ENCODE results near the gene APBA2.

APBA2 gene

GRCh38 chr15:28873585-28874190 is 12.1 kb upstream of the APBA2 start:
- Histone ChIP-seq H4K20me1 (ENCODE audit: insufficient read depth, low read length) (no peaks in the 10 kb centered on the region), H3F3A (ENCODE audit: insufficient read depth, low read length) (no peaks in the 10 kb centered on the region), H2AFZ (ENCODE audit: low read length) (no peak overlapping the region), H3K4me3 (ENCODE audit: low read depth, low read length, poor library complexity, severe bottlenecking) (no peak overlapping the region), H3K36me3 (ENCODE audit: insufficient read depth, low read length) (no peaks in the 10 kb centered on the region), H3K4me2 (ENCODE audit: low read length) (no peak overlapping the region), H3K9ac (ENCODE audit: low read length) (no peak overlapping the region), H3K79me2 (ENCODE audit: insufficient read depth, low read length) (no peaks in the 10 kb centered on the region), H3K27me3 (ENCODE audit: insufficient read depth, low read length) (no peaks in the 10 kb centered on the region), H3K4me1 (ENCODE audit: insufficient read depth, low read length, severe bottlenecking) (no peaks in the 10 kb centered on the region), H3K9me3 (ENCODE audit: low read length) (no peaks in the 10 kb centered on the region), H3K9me2 (ENCODE audit: low read depth, low read length) (no peaks in the 10 kb centered on the region), H3K27ac (ENCODE audit: low read depth, low read length, poor library complexity, severe bottlenecking) (no peak overlapping the region)
- TF ChIP-seq CTCF (IDR thresholded peaks at IDR 0.05; ENCODE audit: low read length) = no peak
- TF ChIP-seq EZH2 (IDR thresholded peaks at IDR 0.05; ENCODE audit: borderline replicate concordance, low read length) = no peak

GRCh38 chr15:28875461-28876000 is 10.2 kb upstream of the APBA2 start:
- Histone ChIP-seq H3K36me3 (ENCODE audit: insufficient read depth, low read length) (no peaks in the 10 kb centered on the region), H4K20me1 (ENCODE audit: insufficient read depth, low read length) (no peaks in the 10 kb centered on the region), H3K4me3 (ENCODE audit: low read depth, low read length, poor library complexity, severe bottlenecking) (no peak overlapping the region), H3K4me2 (ENCODE audit: low read length) (no peak overlapping the region), H3K9ac (ENCODE audit: low read length) (no peak overlapping the region), H3K27ac (ENCODE audit: low read depth, low read length, poor library complexity, severe bottlenecking) (no peak overlapping the region), H3K9me3 (ENCODE audit: low read length) (no peaks in the 10 kb centered on the region), H3K4me1 (ENCODE audit: insufficient read depth, low read length, severe bottlenecking) (no peaks in the 10 kb centered on the region), H3F3A (ENCODE audit: insufficient read depth, low read length) (no peaks in the 10 kb centered on the region), H2AFZ (ENCODE audit: low read length) (no peak overlapping the region), H3K27me3 (ENCODE audit: insufficient read depth, low read length) (no peaks in the 10 kb centered on the region), H3K79me2 (ENCODE audit: insufficient read depth, low read length) (no peaks in the 10 kb centered on the region), H3K9me2 (ENCODE audit: low read depth, low read length) (no peaks in the 10 kb centered on the region)
- TF ChIP-seq CTCF (IDR thresholded peaks at IDR 0.05; ENCODE audit: low read length) (no peak), EZH2 (IDR thresholded peaks at IDR 0.05; ENCODE audit: borderline replicate concordance, low read length) (no peak)

- H3K9me2 ChIP-seq (ENCODE audit: low read depth, low read length) = no peaks in the 10 kb centered on the region
- no peaks in the 10 kb centered on the region for H3K9me3 ChIP-seq (ENCODE audit: low read length)
- H4K20me1 ChIP-seq (ENCODE audit: insufficient read depth, low read length) = no peaks in the 10 kb centered on the region
- no peaks in the 10 kb centered on the region for H3K36me3 ChIP-seq (ENCODE audit: insufficient read depth, low read length)
- H3F3A ChIP-seq (ENCODE audit: insufficient read depth, low read length) = no peaks in the 10 kb centered on the region
- H3K4me2 ChIP-seq (ENCODE audit: low read length) = no peak overlapping the region
- no peaks in the 10 kb centered on the region for H3K4me1 ChIP-seq (ENCODE audit: insufficient read depth, low read length, severe bottlenecking)
- H2AFZ ChIP-seq (ENCODE audit: low read length) = no peak overlapping the region
- H3K4me3 ChIP-seq (ENCODE audit: low read depth, low read length, poor library complexity, severe bottlenecking) = no peak overlapping the region
- H3K27me3 ChIP-seq (ENCODE audit: insufficient read depth, low read length) = no peaks in the 10 kb centered on the region
- H3K9ac ChIP-seq (ENCODE audit: low read length) = no peak overlapping the region
- no peaks in the 10 kb centered on the region for H3K79me2 ChIP-seq (ENCODE audit: insufficient read depth, low read length)
- TF ChIP-seq EZH2 (IDR thresholded peaks at IDR 0.05; ENCODE audit: borderline replicate concordance, low read length) = no peak
- no peak for TF ChIP-seq CTCF (IDR thresholded peaks at IDR 0.05; ENCODE audit: low read length)
- no peak overlapping the region for H3K27ac ChIP-seq (ENCODE audit: low read depth, low read length, poor library complexity, severe bottlenecking)
Measured at GRCh38 chr15:28876131-28876844, 9.5 kb upstream of the APBA2 start.

Data from OCI-LY1 (cell line).